ENCODE measurements around the gene APOB. TPM values are rescaled to one million over a fixed set of nuclear protein-coding genes. Genes with fewer than 3 reads are reported as not detected.

Gene APOB
- total RNA-seq, 1 donor from 2014 or later: not detected

GRCh38 chr2:20953146-20953824 lies 90.6 kb downstream of the APOB start:
- H3K4me3 Mint-ChIP-seq: no peak overlapping the region
- DNase-seq (no peak), ATAC-seq (ENCODE audit: low read depth) (no peak)
- TF ChIP-seq CTCF (IDR thresholded peaks at IDR 0.05): no peak
- H3K4me1 Mint-ChIP-seq: no peaks in the 10 kb centered on the region
- peaks cover 5% of the 10 kb centered on the region for H3K27me3 Mint-ChIP-seq
- ChIA-PET CTCF (interaction anchor here (1.0 to 1.2 kb wide), 2 partner anchors 10 to 290 kb away, joined by 4 read pairs; no protein-coding TSS in a partner anchor), POLR2A (no interaction called here)
- no peak overlapping the region for H3K27ac Mint-ChIP-seq
- intact Hi-C loops (cut with micrococcal nuclease): no loop called here
- no peaks in the 10 kb centered on the region for H3K36me3 Mint-ChIP-seq (ENCODE audit: low read depth)
- no peaks in the 10 kb centered on the region for H3K9me3 Mint-ChIP-seq

Other genes starting within 250 kb of the APOB start
- gene LDAH, start 221.0 kb downstream of the APOB start, total RNA-seq: 31.2 and 31.7 TPM in 2 replicates
- 0.49 and 0.58 TPM in 2 replicates for gene TDRD15, start 79.9 kb upstream of the APOB start, total RNA-seq